ENCODE data around the gene KRTAP10-7.

Gene KRTAP10-7

GRCh38 chr21:44612669-44613229 is 12.4 kb downstream of the KRTAP10-7 start:
- H4K20me1 ChIP-seq (ENCODE audit: control insufficient read depth, insufficient read depth, low read depth, low read length) = no peaks in the 10 kb centered on the region
- no peak overlapping the region for H3K4me3 ChIP-seq (ENCODE audit: low read length)
- H3K27ac ChIP-seq (ENCODE audit: low read depth, low read length) = no peak overlapping the region
- no peaks in the 10 kb centered on the region for H3K9me2 ChIP-seq (replicated peaks; ENCODE audit: control insufficient read depth, low read length)
- H3K27me3 ChIP-seq (ENCODE audit: control insufficient read depth, low read length) = no peaks in the 10 kb centered on the region
- no peak for TF ChIP-seq CTCF (IDR thresholded peaks at IDR 0.05; ENCODE audit: low read depth, low read length, poor library complexity, severe bottlenecking)
- no peak for TF ChIP-seq EZH2phosphoT487 (IDR thresholded peaks at IDR 0.05; ENCODE audit: borderline replicate concordance, low read length)
- H3K36me3 ChIP-seq (ENCODE audit: control insufficient read depth, low read length) = no peaks in the 10 kb centered on the region
- H3K4me1 ChIP-seq (ENCODE audit: control insufficient read depth, low read length) = no peaks in the 10 kb centered on the region
- H3F3A ChIP-seq (ENCODE audit: control insufficient read depth, insufficient read depth) = no peaks in the 10 kb centered on the region
- no peak overlapping the region for H3K4me2 ChIP-seq (ENCODE audit: low read length)
- H3K9me3 ChIP-seq (ENCODE audit: control insufficient read depth, insufficient read depth, low read length) = peaks cover 17% of the 10 kb centered on the region
- H3K79me2 ChIP-seq (ENCODE audit: control insufficient read depth, low read length) = no peaks in the 10 kb centered on the region

GRCh38 chr21:44613386-44614155 is 13.2 kb downstream of the KRTAP10-7 start:
- Histone ChIP-seq H4K20me1 (ENCODE audit: control insufficient read depth, insufficient read depth, low read depth, low read length) (no peaks in the 10 kb centered on the region), H3K4me2 (ENCODE audit: low read length) (no peak overlapping the region), H3K4me1 (ENCODE audit: control insufficient read depth, low read length) (peaks cover 4% of the 10 kb centered on the region), H3K9me3 (ENCODE audit: control insufficient read depth, insufficient read depth, low read length) (peaks cover 17% of the 10 kb centered on the region), H3K9me2 (replicated peaks; ENCODE audit: control insufficient read depth, low read length) (no peaks in the 10 kb centered on the region), H3K27me3 (ENCODE audit: control insufficient read depth, low read length) (no peaks in the 10 kb centered on the region), H3K79me2 (ENCODE audit: control insufficient read depth, low read length) (no peaks in the 10 kb centered on the region), H3K27ac (ENCODE audit: low read depth, low read length) (no peak overlapping the region), H3F3A (ENCODE audit: control insufficient read depth, insufficient read depth) (no peaks in the 10 kb centered on the region), H3K4me3 (ENCODE audit: low read length) (no peak overlapping the region), H3K36me3 (ENCODE audit: control insufficient read depth, low read length) (no peaks in the 10 kb centered on the region)
- TF ChIP-seq EZH2phosphoT487 (IDR thresholded peaks at IDR 0.05; ENCODE audit: borderline replicate concordance, low read length) (no peak), CTCF (IDR thresholded peaks at IDR 0.05; ENCODE audit: low read depth, low read length, poor library complexity, severe bottlenecking) (no peak)

GRCh38 chr21:44614161-44614631 is 13.8 kb downstream of the KRTAP10-7 start:
- H3K36me3 ChIP-seq (ENCODE audit: control insufficient read depth, low read length) = no peaks in the 10 kb centered on the region
- H3K4me3 ChIP-seq (ENCODE audit: low read length) = no peak overlapping the region

More at GRCh38 chr21:44614161-44614631, 13.8 kb downstream of the KRTAP10-7 start:
- no peaks in the 10 kb centered on the region for H3K27me3 ChIP-seq (ENCODE audit: control insufficient read depth, low read length)
- no peaks in the 10 kb centered on the region for H3K79me2 ChIP-seq (ENCODE audit: control insufficient read depth, low read length)
- peaks cover 15% of the 10 kb centered on the region for H3K9me3 ChIP-seq (ENCODE audit: control insufficient read depth, insufficient read depth, low read length)
- H3K27ac ChIP-seq (ENCODE audit: low read depth, low read length) = no peak overlapping the region
- no peak overlapping the region for H3K4me2 ChIP-seq (ENCODE audit: low read length)
- no peaks in the 10 kb centered on the region for H3F3A ChIP-seq (ENCODE audit: control insufficient read depth, insufficient read depth)
- H3K9me2 ChIP-seq (replicated peaks; ENCODE audit: control insufficient read depth, low read length) = no peaks in the 10 kb centered on the region
- TF ChIP-seq EZH2phosphoT487 (IDR thresholded peaks at IDR 0.05; ENCODE audit: borderline replicate concordance, low read length) = no peak
- TF ChIP-seq CTCF (IDR thresholded peaks at IDR 0.05; ENCODE audit: low read depth, low read length, poor library complexity, severe bottlenecking) = no peak
- H4K20me1 ChIP-seq (ENCODE audit: control insufficient read depth, insufficient read depth, low read depth, low read length) = no peaks in the 10 kb centered on the region
- peaks cover 10% of the 10 kb centered on the region for H3K4me1 ChIP-seq (ENCODE audit: control insufficient read depth, low read length)
